Measurements from ENCODE around the gene NWD2. TPM values are rescaled to one million over a fixed set of nuclear protein-coding genes. Genes with fewer than 3 reads are reported as not detected.

NWD2 gene
- total and polyA plus RNA-seq, 9 of the 15 experiments (the other 6 are each of a cell fraction or from before 2014, with no cell fraction given): not detected

DNA sequence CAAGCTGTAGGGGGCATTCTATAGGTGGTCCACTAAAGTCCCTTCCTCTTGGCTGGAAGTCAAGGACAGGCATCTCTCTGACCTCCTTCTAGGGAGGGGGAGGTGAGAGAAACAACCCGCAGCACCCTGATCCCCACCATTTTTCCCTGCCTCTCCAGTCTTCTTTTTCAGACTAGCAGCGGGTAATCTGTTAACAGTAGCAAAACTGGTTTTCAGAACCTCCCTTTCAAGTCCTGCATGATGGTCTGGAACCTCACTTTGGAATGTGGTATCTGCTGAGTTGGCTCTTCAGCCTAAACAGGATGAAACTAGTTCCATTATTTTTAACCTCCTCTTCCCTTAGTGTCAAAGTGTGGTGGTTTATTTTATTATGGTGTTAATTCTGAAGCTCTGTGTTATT, 196.0 kb downstream of the NWD2 start (continued):
- TF ChIP-seq, protein P1, sequence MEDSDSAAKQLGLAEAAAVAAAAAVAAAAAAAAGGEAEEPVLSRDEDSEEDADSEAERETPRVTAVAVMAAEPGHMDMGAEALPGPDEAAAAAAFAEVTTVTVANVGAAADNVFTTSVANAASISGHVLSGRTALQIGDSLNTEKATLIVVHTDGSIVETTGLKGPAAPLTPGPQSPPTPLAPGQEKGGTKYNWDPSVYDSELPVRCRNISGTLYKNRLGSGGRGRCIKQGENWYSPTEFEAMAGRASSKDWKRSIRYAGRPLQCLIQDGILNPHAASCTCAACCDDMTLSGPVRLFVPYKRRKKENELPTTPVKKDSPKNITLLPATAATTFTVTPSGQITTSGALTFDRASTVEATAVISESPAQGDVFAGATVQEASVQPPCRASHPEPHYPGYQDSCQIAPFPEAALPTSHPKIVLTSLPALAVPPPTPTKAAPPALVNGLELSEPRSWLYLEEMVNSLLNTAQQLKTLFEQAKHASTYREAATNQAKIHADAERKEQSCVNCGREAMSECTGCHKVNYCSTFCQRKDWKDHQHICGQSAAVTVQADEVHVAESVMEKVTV (CRISPR knock-in tag; IDR thresholded peaks at IDR 0.05): no peak
- no peak for TF ChIP-seq SRF (CRISPR knock-in tag; IDR thresholded peaks at IDR 0.05)
- no peak for TF ChIP-seq CSDE1 (IDR thresholded peaks at IDR 0.05)
- no peak for TF ChIP-seq ZC3H11A (IDR thresholded peaks at IDR 0.05; ENCODE audit: low read depth, low read length)
- TF ChIP-seq, protein P2, sequence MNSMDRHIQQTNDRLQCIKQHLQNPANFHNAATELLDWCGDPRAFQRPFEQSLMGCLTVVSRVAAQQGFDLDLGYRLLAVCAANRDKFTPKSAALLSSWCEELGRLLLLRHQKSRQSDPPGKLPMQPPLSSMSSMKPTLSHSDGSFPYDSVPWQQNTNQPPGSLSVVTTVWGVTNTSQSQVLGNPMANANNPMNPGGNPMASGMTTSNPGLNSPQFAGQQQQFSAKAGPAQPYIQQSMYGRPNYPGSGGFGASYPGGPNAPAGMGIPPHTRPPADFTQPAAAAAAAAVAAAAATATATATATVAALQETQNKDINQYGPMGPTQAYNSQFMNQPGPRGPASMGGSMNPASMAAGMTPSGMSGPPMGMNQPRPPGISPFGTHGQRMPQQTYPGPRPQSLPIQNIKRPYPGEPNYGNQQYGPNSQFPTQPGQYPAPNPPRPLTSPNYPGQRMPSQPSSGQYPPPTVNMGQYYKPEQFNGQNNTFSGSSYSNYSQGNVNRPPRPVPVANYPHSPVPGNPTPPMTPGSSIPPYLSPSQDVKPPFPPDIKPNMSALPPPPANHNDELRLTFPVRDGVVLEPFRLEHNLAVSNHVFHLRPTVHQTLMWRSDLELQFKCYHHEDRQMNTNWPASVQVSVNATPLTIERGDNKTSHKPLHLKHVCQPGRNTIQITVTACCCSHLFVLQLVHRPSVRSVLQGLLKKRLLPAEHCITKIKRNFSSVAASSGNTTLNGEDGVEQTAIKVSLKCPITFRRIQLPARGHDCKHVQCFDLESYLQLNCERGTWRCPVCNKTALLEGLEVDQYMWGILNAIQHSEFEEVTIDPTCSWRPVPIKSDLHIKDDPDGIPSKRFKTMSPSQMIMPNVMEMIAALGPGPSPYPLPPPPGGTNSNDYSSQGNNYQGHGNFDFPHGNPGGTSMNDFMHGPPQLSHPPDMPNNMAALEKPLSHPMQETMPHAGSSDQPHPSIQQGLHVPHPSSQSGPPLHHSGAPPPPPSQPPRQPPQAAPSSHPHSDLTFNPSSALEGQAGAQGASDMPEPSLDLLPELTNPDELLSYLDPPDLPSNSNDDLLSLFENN (IDR thresholded peaks at IDR 0.05; ENCODE audit: low read depth in 2 of 2, low read length in 2 of 2): no peak
- no peak for TF ChIP-seq ZNF23 (CRISPR knock-in tag; IDR thresholded peaks at IDR 0.05)
- no peak for TF ChIP-seq HDAC8 (tag; IDR thresholded peaks at IDR 0.05)
- no peak for TF ChIP-seq NCOA1 (IDR thresholded peaks at IDR 0.05; ENCODE audit: low read depth)
- no peak for TF ChIP-seq PHTF2 (CRISPR knock-in tag; IDR thresholded peaks at IDR 0.05)
- TF ChIP-seq, protein P3, sequence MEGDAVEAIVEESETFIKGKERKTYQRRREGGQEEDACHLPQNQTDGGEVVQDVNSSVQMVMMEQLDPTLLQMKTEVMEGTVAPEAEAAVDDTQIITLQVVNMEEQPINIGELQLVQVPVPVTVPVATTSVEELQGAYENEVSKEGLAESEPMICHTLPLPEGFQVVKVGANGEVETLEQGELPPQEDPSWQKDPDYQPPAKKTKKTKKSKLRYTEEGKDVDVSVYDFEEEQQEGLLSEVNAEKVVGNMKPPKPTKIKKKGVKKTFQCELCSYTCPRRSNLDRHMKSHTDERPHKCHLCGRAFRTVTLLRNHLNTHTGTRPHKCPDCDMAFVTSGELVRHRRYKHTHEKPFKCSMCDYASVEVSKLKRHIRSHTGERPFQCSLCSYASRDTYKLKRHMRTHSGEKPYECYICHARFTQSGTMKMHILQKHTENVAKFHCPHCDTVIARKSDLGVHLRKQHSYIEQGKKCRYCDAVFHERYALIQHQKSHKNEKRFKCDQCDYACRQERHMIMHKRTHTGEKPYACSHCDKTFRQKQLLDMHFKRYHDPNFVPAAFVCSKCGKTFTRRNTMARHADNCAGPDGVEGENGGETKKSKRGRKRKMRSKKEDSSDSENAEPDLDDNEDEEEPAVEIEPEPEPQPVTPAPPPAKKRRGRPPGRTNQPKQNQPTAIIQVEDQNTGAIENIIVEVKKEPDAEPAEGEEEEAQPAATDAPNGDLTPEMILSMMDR (IDR thresholded peaks at IDR 0.05 in 2 of 3, conservative IDR thresholded peaks at IDR 0.05 in 1 of 3; ENCODE audit: insufficient read depth in 2 of 3, low read depth in 1 of 3, low read length in 3 of 3): no peak
- TF ChIP-seq, protein P4, sequence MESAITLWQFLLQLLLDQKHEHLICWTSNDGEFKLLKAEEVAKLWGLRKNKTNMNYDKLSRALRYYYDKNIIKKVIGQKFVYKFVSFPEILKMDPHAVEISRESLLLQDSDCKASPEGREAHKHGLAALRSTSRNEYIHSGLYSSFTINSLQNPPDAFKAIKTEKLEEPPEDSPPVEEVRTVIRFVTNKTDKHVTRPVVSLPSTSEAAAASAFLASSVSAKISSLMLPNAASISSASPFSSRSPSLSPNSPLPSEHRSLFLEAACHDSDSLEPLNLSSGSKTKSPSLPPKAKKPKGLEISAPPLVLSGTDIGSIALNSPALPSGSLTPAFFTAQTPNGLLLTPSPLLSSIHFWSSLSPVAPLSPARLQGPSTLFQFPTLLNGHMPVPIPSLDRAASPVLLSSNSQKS (CRISPR knock-in tag; IDR thresholded peaks at IDR 0.05): no peak
- no peak for TF ChIP-seq AFF1 (IDR thresholded peaks at IDR 0.05; ENCODE audit: low read depth in 1 of 2, partially characterized antibody in 2 of 2)
- no peak for TF ChIP-seq IRF9 (tag; IDR thresholded peaks at IDR 0.05)
